ENCODE data around the gene LMNTD1. TPM values are rescaled to one million over a fixed set of nuclear protein-coding genes. Genes with fewer than 3 reads are reported as not detected.

LMNTD1 gene
- polyA plus RNA-seq, 1 donor from 2014 or later: not detected

GRCh38 chr12:25573346-25573745, 20.3 kb upstream of the LMNTD1 start:
- H2AFZ ChIP-seq (ENCODE audit: low read depth, low read length): no peak overlapping the region
- TF ChIP-seq RAD21 (conservative IDR thresholded peaks at IDR 0.05): no peak
- TF ChIP-seq MXI1 (conservative IDR thresholded peaks at IDR 0.05; ENCODE audit: poor library complexity, severe bottlenecking): no peak
- no peak for TF ChIP-seq SMC3 (conservative IDR thresholded peaks at IDR 0.05; ENCODE audit: poor library complexity)
- TF ChIP-seq EZH2 (IDR thresholded peaks at IDR 0.05; ENCODE audit: borderline replicate concordance, insufficient read depth, low read length, poor library complexity, severe bottlenecking): no peak
- no peak for TF ChIP-seq TAF1 (IDR thresholded peaks at IDR 0.05; ENCODE audit: low read depth)
- TF ChIP-seq CTCF (IDR thresholded peaks at IDR 0.05; ENCODE audit: poor library complexity, severe bottlenecking): no peak
- TF ChIP-seq REST (IDR thresholded peaks at IDR 0.05; ENCODE audit: borderline replicate concordance): no peak
- no peak overlapping the region for H3K4me2 ChIP-seq (ENCODE audit: low read length)
- H3K9ac ChIP-seq (ENCODE audit: low read length): no peak overlapping the region
- no peaks in the 10 kb centered on the region for H3K36me3 ChIP-seq (ENCODE audit: insufficient read depth, low read length)
- no peaks in the 10 kb centered on the region for H3K79me2 ChIP-seq (replicated peaks; ENCODE audit: insufficient read depth, low read length)
- H3K27ac ChIP-seq (ENCODE audit: low read length): no peak overlapping the region
- H3K27me3 ChIP-seq (ENCODE audit: insufficient read depth, low read depth, low read length): no peaks in the 10 kb centered on the region
- H4K20me1 ChIP-seq (ENCODE audit: insufficient read depth): no peaks in the 10 kb centered on the region
- no peak overlapping the region for H3K4me3 ChIP-seq (ENCODE audit: low read length)
- no peaks in the 10 kb centered on the region for H3F3A ChIP-seq (ENCODE audit: insufficient read depth, low read length, poor library complexity, severe bottlenecking)
- H3K9me2 ChIP-seq (ENCODE audit: insufficient read depth, low read length): no peaks in the 10 kb centered on the region
- no peaks in the 10 kb centered on the region for H3K9me3 ChIP-seq (ENCODE audit: low read length)

- H3K9me3 ChIP-seq (ENCODE audit: low read length): no peaks in the 10 kb centered on the region
Measured at GRCh38 chr12:25570418-25570817, 17.3 kb upstream of the LMNTD1 start.

More at GRCh38 chr12:25570418-25570817, 17.3 kb upstream of the LMNTD1 start:
- H3K9ac ChIP-seq (ENCODE audit: low read length): no peak overlapping the region
- no peaks in the 10 kb centered on the region for H4K20me1 ChIP-seq (ENCODE audit: insufficient read depth)
- no peaks in the 10 kb centered on the region for H3K79me2 ChIP-seq (replicated peaks; ENCODE audit: insufficient read depth, low read length)
- no peak overlapping the region for H2AFZ ChIP-seq (ENCODE audit: low read depth, low read length)
- no peaks in the 10 kb centered on the region for H3F3A ChIP-seq (ENCODE audit: insufficient read depth, low read length, poor library complexity, severe bottlenecking)
- H3K27ac ChIP-seq (ENCODE audit: low read length): no peak overlapping the region
- H3K4me3 ChIP-seq (ENCODE audit: low read length): no peak overlapping the region
- TF ChIP-seq MXI1 (conservative IDR thresholded peaks at IDR 0.05; ENCODE audit: poor library complexity, severe bottlenecking) (no peak), CTCF (IDR thresholded peaks at IDR 0.05; ENCODE audit: poor library complexity, severe bottlenecking) (no peak), REST (IDR thresholded peaks at IDR 0.05; ENCODE audit: borderline replicate concordance) (no peak), POLR2AphosphoS5 (IDR thresholded peaks at IDR 0.05) (no peak), RAD21 (conservative IDR thresholded peaks at IDR 0.05) (no peak), SMC3 (conservative IDR thresholded peaks at IDR 0.05; ENCODE audit: poor library complexity) (no peak), EZH2 (IDR thresholded peaks at IDR 0.05; ENCODE audit: borderline replicate concordance, insufficient read depth, low read length, poor library complexity, severe bottlenecking) (no peak), EP300 (conservative IDR thresholded peaks at IDR 0.05; ENCODE audit: poor library complexity, severe bottlenecking) (no peak), TAF1 (IDR thresholded peaks at IDR 0.05; ENCODE audit: low read depth) (no peak)
- no peaks in the 10 kb centered on the region for H3K36me3 ChIP-seq (ENCODE audit: insufficient read depth, low read length)
- H3K27me3 ChIP-seq (ENCODE audit: insufficient read depth, low read depth, low read length): no peaks in the 10 kb centered on the region
- H3K4me2 ChIP-seq (ENCODE audit: low read length): no peak overlapping the region
- no peaks in the 10 kb centered on the region for H3K9me2 ChIP-seq (ENCODE audit: insufficient read depth, low read length)

All from neural cell (in vitro differentiated cells).